Brain microvascular endothelial cell (primary cell): ENCODE data around the gene LRIT3.
A peak's percentile ranks its signal among the peaks of the same experiment; 100 is the strongest.

Source experiments
- DNase-seq: peaks from one replicate; pipeline ENCODE4 v3.0.0-alpha.2; 2020
- H3K27ac ChIP-seq: fragments of 250-450 bp; sonication (Bioruptor Pico); 2 replicates; pipeline ENCODE4 v1.5.1; 2020; ENCODE audit warnings: mild to moderate bottlenecking, moderate library complexity
- H3K27me3 ChIP-seq: fragments of 250-450 bp; sonication (Bioruptor Pico); replicated peaks from 2 replicates; pipeline ENCODE4 v1.5.1; 2020; ENCODE audit warnings: mild to moderate bottlenecking
- H3K36me3 ChIP-seq: fragments of 250-450 bp; sonication (Bioruptor Pico); replicated peaks from 2 replicates; pipeline ENCODE4 v1.5.1; 2020; ENCODE audit warnings: mild to moderate bottlenecking
- H3K4me3 ChIP-seq: 2 replicates; pipeline ENCODE4 v1.5.1; 2011; ENCODE audit warnings: low read depth, mild to moderate bottlenecking, control low read depth, low read length, moderate library complexity
- in situ Hi-C: cut with HindIII; loops from 2 replicates; pipeline ENCODE4 v1.10.0; 2017; ENCODE audit warnings: low sequenced_read_pairs, low pct_ligation_motif_present
- TF ChIP-seq, protein P1 (sequence below): IDR thresholded peaks from 2 replicates; pipeline ENCODE4 v1.5.1; 2011; ENCODE audit warnings: low read depth, mild to moderate bottlenecking, moderate library complexity, low read length, control low read depth, inconsistent platforms; ENCODE audit errors: missing control alignments

Gene LRIT3

DNA sequence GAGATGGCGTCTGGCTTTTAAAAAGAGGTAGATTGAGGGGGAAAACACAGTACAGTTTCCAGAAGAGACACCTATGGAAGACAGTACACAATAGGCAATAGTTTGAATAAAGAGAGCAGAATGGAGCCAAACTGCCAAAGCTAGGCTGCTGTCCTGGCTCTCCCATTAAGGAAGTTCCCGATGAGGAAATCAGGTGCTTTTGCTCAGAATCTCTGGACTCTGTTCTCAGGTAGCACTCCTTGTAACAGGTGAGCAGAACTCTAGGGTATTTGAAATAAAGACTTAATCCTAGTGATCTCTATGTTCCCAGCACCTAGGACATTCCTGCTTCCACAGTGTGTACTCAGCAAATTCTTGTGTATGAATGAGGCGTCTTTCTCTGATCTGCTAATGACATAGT, 66.4 kb downstream of the LRIT3 start:
- TF ChIP-seq, protein P1, sequence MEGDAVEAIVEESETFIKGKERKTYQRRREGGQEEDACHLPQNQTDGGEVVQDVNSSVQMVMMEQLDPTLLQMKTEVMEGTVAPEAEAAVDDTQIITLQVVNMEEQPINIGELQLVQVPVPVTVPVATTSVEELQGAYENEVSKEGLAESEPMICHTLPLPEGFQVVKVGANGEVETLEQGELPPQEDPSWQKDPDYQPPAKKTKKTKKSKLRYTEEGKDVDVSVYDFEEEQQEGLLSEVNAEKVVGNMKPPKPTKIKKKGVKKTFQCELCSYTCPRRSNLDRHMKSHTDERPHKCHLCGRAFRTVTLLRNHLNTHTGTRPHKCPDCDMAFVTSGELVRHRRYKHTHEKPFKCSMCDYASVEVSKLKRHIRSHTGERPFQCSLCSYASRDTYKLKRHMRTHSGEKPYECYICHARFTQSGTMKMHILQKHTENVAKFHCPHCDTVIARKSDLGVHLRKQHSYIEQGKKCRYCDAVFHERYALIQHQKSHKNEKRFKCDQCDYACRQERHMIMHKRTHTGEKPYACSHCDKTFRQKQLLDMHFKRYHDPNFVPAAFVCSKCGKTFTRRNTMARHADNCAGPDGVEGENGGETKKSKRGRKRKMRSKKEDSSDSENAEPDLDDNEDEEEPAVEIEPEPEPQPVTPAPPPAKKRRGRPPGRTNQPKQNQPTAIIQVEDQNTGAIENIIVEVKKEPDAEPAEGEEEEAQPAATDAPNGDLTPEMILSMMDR: no peak
- Histone ChIP-seq H3K27ac (no peak overlapping the region), H3K4me3 (no peak overlapping the region), H3K36me3 (no peaks in the 10 kb centered on the region), H3K27me3 (no peaks in the 10 kb centered on the region)
- in situ Hi-C loops: no loop called here
- no peak for DNase-seq

DNA sequence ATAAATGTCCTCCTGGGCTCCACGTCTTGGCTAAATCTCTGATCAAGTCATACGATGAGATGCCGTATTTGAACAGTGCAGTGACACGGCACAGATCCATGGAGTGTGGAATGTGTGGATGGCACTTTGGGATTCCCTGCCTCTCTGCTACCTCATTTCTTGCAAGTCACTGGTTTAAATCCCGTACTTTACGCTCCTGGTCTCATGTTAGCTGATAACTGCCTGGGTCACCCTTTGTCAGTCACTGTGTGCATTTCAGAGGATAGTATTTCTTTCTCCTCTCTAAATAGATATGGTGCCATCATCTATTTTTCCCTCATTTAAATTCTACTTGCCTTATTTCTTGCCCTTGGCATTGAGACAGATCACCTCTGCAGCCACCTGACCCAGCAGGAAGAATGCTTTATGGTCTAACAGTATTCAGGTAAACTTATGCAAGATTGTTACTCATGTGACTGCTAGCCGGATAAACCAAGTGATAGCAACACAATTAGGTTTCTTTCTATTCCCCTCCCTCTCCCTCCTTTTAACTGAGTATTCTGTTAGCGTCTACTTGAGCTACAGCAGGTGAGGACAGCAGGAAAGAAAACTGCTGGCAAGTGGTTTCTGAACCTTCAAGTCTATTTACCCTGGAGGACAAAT, 67.6 kb downstream of the LRIT3 start:
- no peak overlapping the region for H3K4me3 ChIP-seq

DNA sequence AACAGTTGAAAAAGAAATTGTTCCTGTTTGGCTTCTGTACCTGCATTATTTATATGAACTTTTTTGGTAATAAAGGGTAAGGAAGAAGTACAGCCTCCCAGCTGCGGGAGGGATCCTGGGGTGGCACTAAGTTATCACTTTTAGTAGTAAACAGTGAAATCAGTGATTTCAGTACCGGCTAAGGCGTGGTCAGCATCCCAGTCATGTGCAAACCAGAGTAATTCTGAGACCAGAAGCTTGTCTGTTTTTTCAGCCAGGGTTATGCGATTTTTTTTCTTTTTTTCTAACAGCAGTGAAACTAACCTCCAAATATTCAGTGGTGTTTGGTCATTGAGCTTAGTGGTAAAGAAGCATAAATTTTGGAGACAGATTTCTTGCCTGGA, 68.1 kb downstream of the LRIT3 start:
- TF ChIP-seq, protein P1: no peak
- in situ Hi-C loops: no loop called here
- no peak overlapping the region for H3K4me3 ChIP-seq
- no peak overlapping the region for H3K27ac ChIP-seq
- DNase-seq: no peak
- no peaks in the 10 kb centered on the region for H3K27me3 ChIP-seq
- H3K36me3 ChIP-seq: no peaks in the 10 kb centered on the region

More for the DNA sequence above, 67.6 kb downstream of the LRIT3 start:
- no peak for DNase-seq
- Histone ChIP-seq H3K36me3 (no peaks in the 10 kb centered on the region), H3K27ac (no peak overlapping the region), H3K27me3 (no peaks in the 10 kb centered on the region)
- in situ Hi-C loops: no loop called here
- TF ChIP-seq, protein P1: no peak

DNA sequence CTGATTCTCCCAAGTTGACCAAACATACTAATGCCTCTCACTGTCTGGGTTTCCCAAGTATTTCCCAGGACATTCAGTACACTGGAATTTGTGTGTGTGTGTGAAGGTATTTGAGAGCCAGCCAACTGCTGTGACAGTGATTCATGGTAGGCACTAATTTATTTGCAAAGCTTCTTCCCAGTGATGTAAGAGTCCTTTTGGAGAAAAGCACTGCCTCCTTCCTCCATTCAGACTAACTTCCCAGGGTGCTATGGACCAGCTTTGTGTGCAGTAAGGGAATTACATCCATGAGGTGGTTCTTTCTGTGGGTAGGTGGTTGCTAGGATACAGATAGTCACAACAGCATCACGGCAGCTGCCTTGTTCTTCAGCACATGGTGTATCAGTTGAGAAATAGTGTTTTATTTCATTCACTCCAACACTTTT, 73.5 kb downstream of the LRIT3 start:
- Histone ChIP-seq H3K27me3 (no peaks in the 10 kb centered on the region), H3K4me3 (no peak overlapping the region), H3K36me3 (no peaks in the 10 kb centered on the region), H3K27ac (no peak overlapping the region)
- in situ Hi-C loops: no loop called here
- TF ChIP-seq, protein P1: no peak
- DNase-seq: peak; percentile 88
